WERI-Rb-1 (cell line): ENCODE data around the gene SPEM3.

Experiments used
- DNase-seq: peaks from one replicate; pipeline ENCODE4 v3.0.0-alpha.2; 2020
- H3K27ac ChIP-seq: fragments of 250-450 bp; sonication (Bioruptor Pico); 2 replicates; pipeline ENCODE4 v1.5.1; 2020; ENCODE audit warnings: mild to moderate bottlenecking, moderate library complexity
- H3K27me3 ChIP-seq: fragments of 250-450 bp; sonication (Bioruptor Pico); 2 replicates; pipeline ENCODE4 v1.5.1; 2021; ENCODE audit warnings: mild to moderate bottlenecking, low read depth, moderate library complexity; ENCODE audit not compliant: insufficient read depth, severe bottlenecking
- H3K36me3 ChIP-seq: fragments of 250-450 bp; sonication (Bioruptor Pico); 2 replicates; pipeline ENCODE4 v1.5.1; 2020; ENCODE audit warnings: mild to moderate bottlenecking, moderate library complexity
- H3K4me3 ChIP-seq: 2 replicates; pipeline ENCODE4 v1.5.1; 2011; ENCODE audit warnings: low read depth, mild to moderate bottlenecking, control low read depth, low read length
- H3K9me3 ChIP-seq: fragments of 250-450 bp; sonication (Bioruptor Pico); 2 replicates; pipeline ENCODE4 v1.5.1; 2021; ENCODE audit warnings: mild to moderate bottlenecking, moderate library complexity; ENCODE audit not compliant: severe bottlenecking
- CTCF ChIP-seq: IDR thresholded peaks from 2 replicates; pipeline ENCODE4 v1.5.1; 2011; ENCODE audit warnings: low read depth, mild to moderate bottlenecking, control low read depth, inconsistent platforms, low read length

SPEM3 gene

GRCh38 chr17:7408863-7409262 is 19.8 kb upstream of the SPEM3 start:
- Histone ChIP-seq H3K27ac (no peak overlapping the region), H3K36me3 (peaks cover 13% of the 10 kb centered on the region), H3K9me3 (no peaks in the 10 kb centered on the region), H3K27me3 (no peaks in the 10 kb centered on the region), H3K4me3 (no peak overlapping the region)
- no peak for DNase-seq
- no peak for TF ChIP-seq CTCF

- H3K36me3 ChIP-seq = peaks cover 13% of the 10 kb centered on the region
- no peaks in the 10 kb centered on the region for H3K9me3 ChIP-seq
- no peaks in the 10 kb centered on the region for H3K27me3 ChIP-seq
- H3K4me3 ChIP-seq = no peak overlapping the region
- DNase-seq = no peak
- H3K27ac ChIP-seq = no peak overlapping the region
- TF ChIP-seq CTCF = no peak
Observed at GRCh38 chr17:7409716-7410115, 18.9 kb upstream of the SPEM3 start.

- no peaks in the 10 kb centered on the region for H3K27me3 ChIP-seq
- no peak for DNase-seq
- peaks cover 19% of the 10 kb centered on the region for H3K36me3 ChIP-seq
- H3K9me3 ChIP-seq = no peaks in the 10 kb centered on the region
- no peak for TF ChIP-seq CTCF
- H3K27ac ChIP-seq = no peak overlapping the region
- H3K4me3 ChIP-seq = no peak overlapping the region
Observed at GRCh38 chr17:7410634-7411426, 17.8 kb upstream of the SPEM3 start.

GRCh38 chr17:7411427-7411750 is 17.3 kb upstream of the SPEM3 start:
- TF ChIP-seq CTCF = no peak
- H3K27me3 ChIP-seq = no peaks in the 10 kb centered on the region
- no peak for DNase-seq

GRCh38 chr17:7413346-7413985 is 15.2 kb upstream of the SPEM3 start:
- Histone ChIP-seq H3K36me3 (peaks cover 22% of the 10 kb centered on the region), H3K4me3 (no peak overlapping the region), H3K27me3 (no peaks in the 10 kb centered on the region), H3K27ac (no peak overlapping the region), H3K9me3 (no peaks in the 10 kb centered on the region)
- no peak for TF ChIP-seq CTCF
- no peak for DNase-seq

More at GRCh38 chr17:7411427-7411750, 17.3 kb upstream of the SPEM3 start:
- no peaks in the 10 kb centered on the region for H3K9me3 ChIP-seq
- H3K4me3 ChIP-seq = no peak overlapping the region
- H3K27ac ChIP-seq = no peak overlapping the region
- peaks cover 22% of the 10 kb centered on the region for H3K36me3 ChIP-seq

GRCh38 chr17:7414837-7415236 is 13.8 kb upstream of the SPEM3 start:
- peaks cover 9% of the 10 kb centered on the region for H3K36me3 ChIP-seq
- DNase-seq = no peak
- H3K4me3 ChIP-seq = no peak overlapping the region
- H3K27ac ChIP-seq = no peak overlapping the region
- no peaks in the 10 kb centered on the region for H3K27me3 ChIP-seq
- no peak for TF ChIP-seq CTCF
- no peaks in the 10 kb centered on the region for H3K9me3 ChIP-seq
